Calu3 (cell line): ENCODE data around the gene SLC25A48. TPM values are rescaled to one million over a fixed set of nuclear protein-coding genes. Genes with fewer than 3 reads are reported as not detected.
A peak's percentile ranks its signal among the peaks of the same experiment; 100 is the strongest.

ENCODE experiments used
- BruUV-seq: library from RNA; stranded (reverse); fragments of 400-500 nt; replicated peaks from 2 replicates; lab custom pipeline; 2021; lab: Mats Ljungman, UMichigan
- CTCF ChIA-PET: fragments of 300-600 bp; sonication (Branson Sonifier 250); formaldehyde crosslinking; loops from one replicate; lab custom pipeline; 2022; ENCODE audit warnings: antibody characterized with exemption; lab: Charles Lee
- DNase-seq: peaks from one replicate; pipeline ENCODE4 v3.0.0; 2022
- H3K27ac Mint-ChIP-seq: one replicate; pipeline ENCODE4 v1.8.0; 2022; ENCODE audit warnings: mixed read lengths; ENCODE audit not compliant: unreplicated experiment
- H3K27me3 Mint-ChIP-seq: one replicate; pipeline ENCODE4 v1.8.0; 2022; ENCODE audit warnings: mixed read lengths; ENCODE audit not compliant: unreplicated experiment
- H3K36me3 Mint-ChIP-seq: one replicate; pipeline ENCODE4 v1.8.0; 2022; ENCODE audit warnings: mild to moderate bottlenecking, moderate library complexity, mixed read lengths; ENCODE audit not compliant: insufficient read depth, unreplicated experiment
- H3K4me1 Mint-ChIP-seq: one replicate; pipeline ENCODE4 v1.8.0; 2022; ENCODE audit warnings: mild to moderate bottlenecking, low read depth, mixed read lengths; ENCODE audit not compliant: unreplicated experiment
- H3K4me3 Mint-ChIP-seq: one replicate; pipeline ENCODE4 v1.8.0; 2022; ENCODE audit warnings: mild to moderate bottlenecking, low read depth, moderate library complexity, mixed read lengths; ENCODE audit not compliant: unreplicated experiment
- H3K9me3 Mint-ChIP-seq: one replicate; pipeline ENCODE4 v1.8.0; 2022; ENCODE audit warnings: low read depth, mixed read lengths; ENCODE audit not compliant: unreplicated experiment
- intact Hi-C: fragments of 100-400 bp; cut with micrococcal nuclease; formaldehyde crosslinking; loops from one replicate; pipeline ENCODE4 v1.10.0; 2022; ENCODE audit not compliant: unreplicated experiment
- total RNA-seq: library from RNA; stranded (reverse); gene quantifications from 2 replicates; pipeline ENCODE4 v1.2.3, GENCODE V29; 2022
- TF ChIP-seq, protein P1 (sequence below): fragments of 200-600 bp; IDR thresholded peaks from one replicate; pipeline ENCODE4 v1.8.0; 2022; ENCODE audit warnings: antibody characterized with exemption; ENCODE audit not compliant: unreplicated experiment

SLC25A48 gene
- total RNA-seq, 1 experiment from 2014 or later, result not detected

DNA sequence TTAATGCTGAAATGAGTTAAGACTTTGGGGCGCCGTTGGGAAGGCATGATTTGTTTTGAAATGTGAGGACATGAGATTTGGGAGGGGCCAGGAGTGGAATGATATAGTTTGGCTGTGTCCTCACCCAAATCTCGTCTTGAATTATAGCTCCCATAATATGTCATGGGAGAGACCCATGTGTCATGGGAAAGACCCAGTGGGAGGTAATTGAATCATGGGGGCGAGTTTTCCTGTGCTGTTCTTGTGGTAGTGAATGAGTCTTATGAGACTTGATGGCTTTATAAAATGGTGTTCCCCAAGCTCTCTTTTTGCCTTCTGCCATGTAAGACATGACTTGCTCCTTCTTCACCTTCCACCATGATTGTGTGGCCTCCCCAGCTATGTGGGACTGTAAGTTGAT is 5.1 kb downstream of the SLC25A48 start:
- DNase-seq, result no peak
- Mint-ChIP-seq H3K27me3 (peaks cover 82% of the 10 kb centered on the region), H3K4me1 (no peaks in the 10 kb centered on the region), H3K4me3 (no peak overlapping the region), H3K9me3 (peaks cover 6% of the 10 kb centered on the region), H3K36me3 (peaks cover 7% of the 10 kb centered on the region), H3K27ac (no peak overlapping the region)
- BruUV-seq, result no TSS peak
- CTCF ChIA-PET, result interaction anchor here (0.6 kb wide), 1 partner anchor 365 kb away, joined by 3 read pairs; no protein-coding TSS in a partner anchor
- intact Hi-C loops, result no loop called here
- TF ChIP-seq, protein P1, sequence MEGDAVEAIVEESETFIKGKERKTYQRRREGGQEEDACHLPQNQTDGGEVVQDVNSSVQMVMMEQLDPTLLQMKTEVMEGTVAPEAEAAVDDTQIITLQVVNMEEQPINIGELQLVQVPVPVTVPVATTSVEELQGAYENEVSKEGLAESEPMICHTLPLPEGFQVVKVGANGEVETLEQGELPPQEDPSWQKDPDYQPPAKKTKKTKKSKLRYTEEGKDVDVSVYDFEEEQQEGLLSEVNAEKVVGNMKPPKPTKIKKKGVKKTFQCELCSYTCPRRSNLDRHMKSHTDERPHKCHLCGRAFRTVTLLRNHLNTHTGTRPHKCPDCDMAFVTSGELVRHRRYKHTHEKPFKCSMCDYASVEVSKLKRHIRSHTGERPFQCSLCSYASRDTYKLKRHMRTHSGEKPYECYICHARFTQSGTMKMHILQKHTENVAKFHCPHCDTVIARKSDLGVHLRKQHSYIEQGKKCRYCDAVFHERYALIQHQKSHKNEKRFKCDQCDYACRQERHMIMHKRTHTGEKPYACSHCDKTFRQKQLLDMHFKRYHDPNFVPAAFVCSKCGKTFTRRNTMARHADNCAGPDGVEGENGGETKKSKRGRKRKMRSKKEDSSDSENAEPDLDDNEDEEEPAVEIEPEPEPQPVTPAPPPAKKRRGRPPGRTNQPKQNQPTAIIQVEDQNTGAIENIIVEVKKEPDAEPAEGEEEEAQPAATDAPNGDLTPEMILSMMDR, result no peak

DNA sequence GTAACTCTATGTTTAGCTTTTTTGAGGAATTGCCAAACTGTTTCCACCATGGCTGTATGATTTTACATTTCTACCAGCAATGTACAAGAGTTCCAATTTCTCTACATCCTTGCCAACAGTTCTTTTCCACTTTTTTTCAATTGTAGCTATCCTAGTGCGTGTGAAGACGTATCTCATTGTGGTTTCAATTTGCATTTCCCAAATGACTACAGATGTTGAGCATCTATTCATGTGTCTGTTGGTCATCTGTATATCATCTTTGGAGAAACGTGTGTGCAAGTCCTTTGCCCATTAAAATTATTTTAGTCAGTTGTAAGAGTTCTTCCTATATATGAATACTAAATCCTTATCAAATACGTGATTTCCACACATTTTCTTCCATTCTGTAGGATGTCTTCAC is 6.5 kb downstream of the SLC25A48 start:
- Mint-ChIP-seq H3K36me3 (no peaks in the 10 kb centered on the region), H3K4me1 (no peaks in the 10 kb centered on the region), H3K4me3 (no peak overlapping the region), H3K27me3 (peaks cover 79% of the 10 kb centered on the region), H3K27ac (no peak overlapping the region), H3K9me3 (peaks cover 6% of the 10 kb centered on the region)
- intact Hi-C loops, result no loop called here
- DNase-seq, result no peak
- TF ChIP-seq, protein P1, result no peak
- CTCF ChIA-PET, result no interaction called here
- BruUV-seq, result no TSS peak

DNA sequence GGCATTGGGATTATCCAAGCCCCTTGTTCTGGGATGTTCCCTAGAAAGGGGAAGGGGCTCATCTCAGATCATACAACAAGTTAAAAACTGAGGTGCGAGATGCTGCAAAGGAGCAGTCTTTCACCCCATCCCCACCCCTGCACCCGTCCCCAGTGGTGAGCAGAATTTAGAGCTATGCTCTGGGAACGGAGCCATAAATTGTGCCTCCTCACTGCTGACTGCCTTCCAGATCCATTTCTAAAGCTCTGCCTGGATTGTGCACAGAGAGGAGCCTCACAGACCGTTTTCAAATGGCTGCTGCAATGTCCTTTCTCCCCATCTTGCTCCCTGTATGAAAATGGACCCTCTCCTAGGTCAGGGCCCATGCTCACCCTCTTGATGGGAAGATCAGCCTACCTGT is 8.3 kb downstream of the SLC25A48 start:
- H3K4me1 Mint-ChIP-seq, result no peaks in the 10 kb centered on the region
- DNase-seq, result no peak
- H3K27ac Mint-ChIP-seq, result no peak overlapping the region
- peaks cover 5% of the 10 kb centered on the region for H3K9me3 Mint-ChIP-seq
- peaks cover 61% of the 10 kb centered on the region for H3K27me3 Mint-ChIP-seq
- CTCF ChIA-PET, result interaction anchor here (0.6 kb wide), 1 partner anchor 654 kb away, joined by 3 read pairs; no protein-coding TSS in a partner anchor
- no TSS peak for BruUV-seq
- TF ChIP-seq, protein P1, result no peak
- no peak overlapping the region for H3K4me3 Mint-ChIP-seq
- no peaks in the 10 kb centered on the region for H3K36me3 Mint-ChIP-seq
- intact Hi-C loops, result no loop called here

DNA sequence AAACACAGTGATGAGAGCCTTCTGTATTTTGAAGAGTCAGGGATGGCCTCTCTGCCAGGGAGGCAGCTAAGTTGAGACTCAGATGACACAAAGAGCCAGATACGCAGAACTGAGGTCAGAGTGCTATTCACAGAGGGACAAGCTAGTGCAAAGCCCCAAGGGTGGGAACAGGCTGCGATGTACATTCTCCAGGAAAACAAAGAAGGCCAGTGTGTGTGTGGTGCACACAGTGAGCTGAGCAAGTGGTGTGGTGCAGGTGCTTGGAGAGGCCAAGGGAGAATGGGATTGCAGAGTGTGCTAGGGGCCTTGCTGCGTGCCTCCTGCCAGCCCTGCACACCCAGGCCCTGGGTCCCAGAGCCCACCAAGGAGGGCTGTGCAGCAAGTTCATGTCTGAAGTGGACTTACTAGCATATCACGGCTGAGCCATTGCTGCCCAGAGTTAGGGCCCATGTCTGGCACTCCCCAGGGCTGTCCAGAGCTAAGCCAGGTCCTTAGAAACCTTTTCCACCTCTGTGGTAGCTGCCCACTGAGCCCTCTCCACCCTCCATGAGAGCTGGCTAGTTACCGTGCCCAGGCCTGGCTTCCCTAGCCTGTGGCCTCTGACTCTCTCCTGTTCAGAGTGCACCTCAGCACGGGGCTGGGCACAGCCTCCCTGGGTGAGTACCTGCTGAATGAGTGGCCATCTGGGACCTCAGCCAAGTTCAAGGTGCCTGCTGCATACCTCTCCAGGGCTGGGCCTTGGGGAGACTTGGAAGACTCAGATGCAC is 9.3 kb downstream of the SLC25A48 start:
- no TSS peak for BruUV-seq
- DNase-seq, result peak; percentile 59
- CTCF ChIA-PET, result interaction anchor here (1.1 kb wide), 1 partner anchor 277 kb away, joined by 3 read pairs; no protein-coding TSS in a partner anchor

More for the DNA sequence above, 9.3 kb downstream of the SLC25A48 start:
- H3K36me3 Mint-ChIP-seq, result no peaks in the 10 kb centered on the region
- intact Hi-C loops, result no loop called here
- H3K4me1 Mint-ChIP-seq, result no peaks in the 10 kb centered on the region
- H3K27me3 Mint-ChIP-seq, result peaks cover 51% of the 10 kb centered on the region
- H3K27ac Mint-ChIP-seq, result no peak overlapping the region
- TF ChIP-seq, protein P1, result no peak
- H3K4me3 Mint-ChIP-seq, result no peak overlapping the region
- H3K9me3 Mint-ChIP-seq, result peaks cover 2% of the 10 kb centered on the region
